NCI-H226 (cell line): ENCODE results near the gene FOXO3.

Source experiments
- DNase-seq: peaks from one replicate; pipeline ENCODE4 v3.0.0-alpha.2; 2015

Gene FOXO3

GRCh38 chr6:108689272-108690161, 128.8 kb downstream of the FOXO3 start:
- DNase-seq = peak; percentile 99

GRCh38 chr6:108690326-108691049, 129.8 kb downstream of the FOXO3 start:
- peak; percentile 18 for DNase-seq

GRCh38 chr6:108693430-108694154, 132.9 kb downstream of the FOXO3 start:
- no peak for DNase-seq

GRCh38 chr6:108694816-108695215, 134.1 kb downstream of the FOXO3 start:
- DNase-seq = peak; percentile 51

- DNase-seq = no peak
These were observed 136.9 kb downstream of the FOXO3 start for GRCh38 chr6:108697561-108698161.

GRCh38 chr6:108698593-108699289, 138.0 kb downstream of the FOXO3 start:
- no peak for DNase-seq

- no peak for DNase-seq
These were observed 138.7 kb downstream of the FOXO3 start for GRCh38 chr6:108699290-108700041.

- DNase-seq = no peak
These were observed 141.6 kb downstream of the FOXO3 start for GRCh38 chr6:108702106-108702851.

- no peak for DNase-seq
These were observed 145.9 kb downstream of the FOXO3 start for GRCh38 chr6:108706649-108707048.

GRCh38 chr6:108707328-108707976, 146.7 kb downstream of the FOXO3 start:
- DNase-seq = no peak

- DNase-seq = no peak
These were observed 149.3 kb downstream of the FOXO3 start for GRCh38 chr6:108710030-108710429.

GRCh38 chr6:108710551-108710950, 149.8 kb downstream of the FOXO3 start:
- DNase-seq = no peak

GRCh38 chr6:108711071-108711470, 150.4 kb downstream of the FOXO3 start:
- DNase-seq = no peak

GRCh38 chr6:108711826-108712225, 151.1 kb downstream of the FOXO3 start:
- DNase-seq = no peak

- DNase-seq = no peak
These were observed 152.2 kb downstream of the FOXO3 start for GRCh38 chr6:108712946-108713345.

- DNase-seq = no peak
These were observed 153.5 kb downstream of the FOXO3 start for GRCh38 chr6:108714101-108714765.

GRCh38 chr6:108714766-108715414, 154.2 kb downstream of the FOXO3 start:
- DNase-seq = no peak

- DNase-seq = no peak
These were observed 155.1 kb downstream of the FOXO3 start for GRCh38 chr6:108715832-108716231.
